Astrocyte (in vitro differentiated cells and primary cell): ENCODE results near the gene RAPSN. TPM values are rescaled to one million over a fixed set of nuclear protein-coding genes. Genes with fewer than 3 reads are reported as not detected.
A peak's percentile ranks its signal among the peaks of the same experiment; 100 is the strongest.

Experiments used
- DNase-seq: peaks from one replicate; pipeline ENCODE4 v3.0.0-alpha.2; 2010; ENCODE audit warnings: low read depth
- FAIRE-seq: peaks from 2 replicates; lab custom pipeline; 2011; peaks lifted over from hg19 to GRCh38; lab: Jason Lieb, UNC
- H2AFZ ChIP-seq: 2 replicates; pipeline ENCODE4 v1.6.0; 2012; ENCODE audit warnings: low read depth, low read length, inconsistent platforms
- H3K27ac ChIP-seq: 2 replicates; pipeline ENCODE4 v1.5.1; 2011; ENCODE audit warnings: low read depth, low read length, inconsistent platforms
- H3K27me3 ChIP-seq: 2 replicates; pipeline ENCODE4 v1.6.0; 2011; ENCODE audit warnings: low read length, inconsistent platforms; ENCODE audit not compliant: insufficient read depth
- H3K36me3 ChIP-seq: 2 replicates; pipeline ENCODE4 v1.5.1; 2011; ENCODE audit warnings: low read length, inconsistent platforms; ENCODE audit not compliant: insufficient read depth
- H3K4me1 ChIP-seq: 2 replicates; pipeline ENCODE4 v1.5.1; 2011; ENCODE audit warnings: low read length, inconsistent platforms; ENCODE audit not compliant: insufficient read depth
- H3K4me2 ChIP-seq: 2 replicates; pipeline ENCODE4 v1.6.0; 2012; ENCODE audit warnings: low read length, inconsistent platforms
- H3K4me3 ChIP-seq: 2 replicates; pipeline ENCODE4 v1.5.1; 2011; ENCODE audit warnings: low read depth, mild to moderate bottlenecking, low read length, inconsistent platforms; ENCODE audit not compliant: insufficient read depth
- H3K79me2 ChIP-seq: 2 replicates; pipeline ENCODE4 v1.6.0; 2012; ENCODE audit warnings: mild to moderate bottlenecking, low read length, inconsistent platforms; ENCODE audit not compliant: insufficient read depth
- H3K9ac ChIP-seq: 2 replicates; pipeline ENCODE4 v1.6.0; 2012; ENCODE audit warnings: mild to moderate bottlenecking, low read length, inconsistent platforms
- H3K9me3 ChIP-seq: 2 replicates; pipeline ENCODE4 v1.5.1; 2012; ENCODE audit warnings: low read depth, mild to moderate bottlenecking, low read length, inconsistent platforms; ENCODE audit not compliant: insufficient read depth
- H4K20me1 ChIP-seq: 2 replicates; pipeline ENCODE4 v1.6.0; 2012; ENCODE audit warnings: low read length, inconsistent platforms; ENCODE audit not compliant: insufficient read depth
- H3K27ac Mint-ChIP-seq: one replicate; pipeline ENCODE4 v1.8.0; 2021; ENCODE audit warnings: mild to moderate bottlenecking, mixed read lengths; ENCODE audit not compliant: unreplicated experiment
- H3K27me3 Mint-ChIP-seq: one replicate; pipeline ENCODE4 v1.8.0; 2021; ENCODE audit warnings: low read depth, mixed read lengths; ENCODE audit not compliant: unreplicated experiment
- H3K36me3 Mint-ChIP-seq: one replicate; pipeline ENCODE4 v1.8.0; 2021; ENCODE audit warnings: low read depth, mixed read lengths; ENCODE audit not compliant: unreplicated experiment
- H3K4me1 Mint-ChIP-seq: one replicate; pipeline ENCODE4 v1.8.0; 2021; ENCODE audit warnings: low read depth, mixed read lengths; ENCODE audit not compliant: unreplicated experiment
- H3K4me3 Mint-ChIP-seq: one replicate; pipeline ENCODE4 v1.8.0; 2021; ENCODE audit warnings: mild to moderate bottlenecking, moderate library complexity, mixed read lengths; ENCODE audit not compliant: unreplicated experiment
- H3K9me3 Mint-ChIP-seq: one replicate; pipeline ENCODE4 v1.8.0; 2021; ENCODE audit warnings: mild to moderate bottlenecking, mixed read lengths; ENCODE audit not compliant: unreplicated experiment
- CTCF ChIP-seq: IDR thresholded peaks from 2 replicates; pipeline ENCODE4 v1.5.1; 2011; ENCODE audit warnings: low read depth, mild to moderate bottlenecking, inconsistent platforms, low read length, moderate library complexity; ENCODE audit not compliant: insufficient read depth
- EZH2 ChIP-seq: IDR thresholded peaks from 2 replicates; pipeline ENCODE4 v1.6.1; 2012; ENCODE audit warnings: mild to moderate bottlenecking, low read length, inconsistent platforms; ENCODE audit not compliant: insufficient read depth
- total RNA-seq: library from RNA; stranded (reverse); gene quantifications from 2 replicates; pipeline ENCODE4 v1.2.1, GENCODE V29; 2021

The RAPSN gene
- total RNA-seq, 1 donor from 2014 or later = 0.86 TPM

GRCh38 chr11:47393163-47394049, 55.5 kb downstream of the RAPSN start:
- no peak overlapping the region for H3K27ac ChIP-seq
- H3K27me3 Mint-ChIP-seq = no peaks in the 10 kb centered on the region

GRCh38 chr11:47392546-47393162, 56.3 kb downstream of the RAPSN start:
- TF ChIP-seq CTCF (no peak), EZH2 (no peak)

More at GRCh38 chr11:47393163-47394049, 55.5 kb downstream of the RAPSN start:
- H3K27me3 ChIP-seq = no peaks in the 10 kb centered on the region
- H3K79me2 ChIP-seq = no peaks in the 10 kb centered on the region
- Mint-ChIP-seq H3K36me3 (no peaks in the 10 kb centered on the region), H3K27ac (peak overlapping the region; percentile 80), H3K4me1 (peaks cover 17% of the 10 kb centered on the region), H3K9me3 (no peaks in the 10 kb centered on the region), H3K4me3 (no peak overlapping the region)
- peaks cover 6% of the 10 kb centered on the region for H3K4me1 ChIP-seq
- no peak overlapping the region for H3K9ac ChIP-seq
- no peak overlapping the region for H3K4me2 ChIP-seq
- TF ChIP-seq CTCF (no peak), EZH2 (no peak)
- FAIRE-seq (no peak), DNase-seq (peak; percentile 57)
- H3K4me3 ChIP-seq = no peak overlapping the region
- no peaks in the 10 kb centered on the region for H3K36me3 ChIP-seq
- no peaks in the 10 kb centered on the region for H4K20me1 ChIP-seq
- H2AFZ ChIP-seq = peak overlapping the region; percentile 2
- H3K9me3 ChIP-seq = no peaks in the 10 kb centered on the region

More at GRCh38 chr11:47392546-47393162, 56.3 kb downstream of the RAPSN start:
- no peak overlapping the region for H3K4me3 Mint-ChIP-seq
- no peak for FAIRE-seq
- Histone ChIP-seq H3K27me3 (no peaks in the 10 kb centered on the region), H3K36me3 (no peaks in the 10 kb centered on the region), H3K9ac (no peak overlapping the region), H3K79me2 (no peaks in the 10 kb centered on the region), H3K27ac (no peak overlapping the region), H3K4me2 (no peak overlapping the region), H2AFZ (no peak overlapping the region), H3K4me3 (no peak overlapping the region), H4K20me1 (no peaks in the 10 kb centered on the region), H3K9me3 (no peaks in the 10 kb centered on the region), H3K4me1 (peaks cover 6% of the 10 kb centered on the region)
- H3K4me1 Mint-ChIP-seq = peaks cover 17% of the 10 kb centered on the region
- peak overlapping the region; percentile 26 for H3K27ac Mint-ChIP-seq
- no peaks in the 10 kb centered on the region for H3K27me3 Mint-ChIP-seq
- no peaks in the 10 kb centered on the region for H3K36me3 Mint-ChIP-seq
- DNase-seq = no peak
- H3K9me3 Mint-ChIP-seq = no peaks in the 10 kb centered on the region
